Smooth muscle cell (in vitro differentiated cells): ENCODE data around the gene TRPM2. TPM values are rescaled to one million over a fixed set of nuclear protein-coding genes. Genes with fewer than 3 reads are reported as not detected.

Source experiments
- DNase-seq: peaks from one replicate; lab custom pipeline; 2025; ENCODE audit not compliant: unreplicated experiment; lab: John Stamatoyannopoulos, UW
- H2AFZ ChIP-seq: fragments of 200-600 bp; sonication (generic); 2 replicates; pipeline ENCODE4 v1.6.0; 2016; ENCODE audit warnings: antibody characterized with exemption, low read depth, mild to moderate bottlenecking
- H3F3A ChIP-seq: fragments of 200-600 bp; sonication (generic); 2 replicates; pipeline ENCODE4 v1.6.0; 2017; ENCODE audit warnings: antibody characterized with exemption, low read depth
- H3K27ac ChIP-seq: fragments of 200-600 bp; sonication (generic); 2 replicates; pipeline ENCODE4 v1.5.1; 2016; ENCODE audit warnings: low read depth, mild to moderate bottlenecking
- H3K27me3 ChIP-seq: fragments of 200-600 bp; sonication (generic); 2 replicates; pipeline ENCODE4 v1.6.1; 2016; ENCODE audit warnings: low read depth, mild to moderate bottlenecking
- H3K36me3 ChIP-seq: fragments of 200-600 bp; sonication (generic); 2 replicates; pipeline ENCODE4 v1.5.1; 2016; ENCODE audit warnings: low read depth
- H3K4me1 ChIP-seq: fragments of 200-600 bp; sonication (generic); 2 replicates; pipeline ENCODE4 v1.5.1; 2016; ENCODE audit warnings: low read depth
- H3K4me2 ChIP-seq: fragments of 200-600 bp; sonication (generic); 2 replicates; pipeline ENCODE4 v1.6.0; 2016; ENCODE audit warnings: mild to moderate bottlenecking
- H3K4me3 ChIP-seq: fragments of 200-600 bp; sonication (generic); 2 replicates; pipeline ENCODE4 v1.5.1; 2016; ENCODE audit warnings: mild to moderate bottlenecking
- H3K79me2 ChIP-seq: fragments of 200-600 bp; sonication (generic); 2 replicates; pipeline ENCODE4 v1.6.0; 2016; ENCODE audit warnings: low read depth, mild to moderate bottlenecking
- H3K9ac ChIP-seq: fragments of 200-600 bp; sonication (generic); 2 replicates; pipeline ENCODE4 v1.6.0; 2016; ENCODE audit warnings: low read depth
- H3K9me3 ChIP-seq: fragments of 200-600 bp; sonication (generic); replicated peaks from 2 replicates; pipeline ENCODE4 v1.5.1; 2016; ENCODE audit warnings: low read depth
- H4K20me1 ChIP-seq: fragments of 200-600 bp; sonication (generic); 2 replicates; pipeline ENCODE4 v1.6.0; 2016; ENCODE audit warnings: low read depth
- CTCF ChIP-seq: fragments of 200-600 bp; sonication (generic); IDR thresholded peaks from 2 replicates; pipeline ENCODE4 v1.5.1; 2017; ENCODE audit warnings: borderline replicate concordance, mild to moderate bottlenecking, antibody characterized with exemption; ENCODE audit not compliant: insufficient read depth, poor library complexity, severe bottlenecking
- WGBS: methylation state at CpG from one replicate; pipeline ENCODE4 v1.1.7; 2016; ENCODE audit warnings: low lambda C conversion rate; 5-methylcytosine and 5-hydroxymethylcytosine counted together
- polyA plus RNA-seq: library from polyadenylated mRNA; unstranded; fragments of >200 nt; fragmentation: Nextera tagmentation; extraction: Ambion mirVana; gene quantifications from 2 replicates; pipeline ENCODE4 v1.2.1, GENCODE V29; 2016
- total RNA-seq: library from RNA; depleted of rRNA; stranded (reverse); fragments of >200 nt; gene quantifications from 2 replicates; pipeline ENCODE4 v1.2.3, GENCODE V29; 2014

Gene TRPM2
- total and polyA plus RNA-seq, 2 experiments from 2014 or later: 0.31 TPM; not detected in 1

- H3K27ac ChIP-seq: no peak overlapping the region
- H2AFZ ChIP-seq: no peak overlapping the region
- H3K4me1 ChIP-seq: no peaks in the 10 kb centered on the region
- H3K79me2 ChIP-seq: no peaks in the 10 kb centered on the region
- H3K4me3 ChIP-seq: no peak overlapping the region
- H3K27me3 ChIP-seq: no peaks in the 10 kb centered on the region
- DNase-seq: no peak
- no peak overlapping the region for H3K4me2 ChIP-seq
- H4K20me1 ChIP-seq: no peaks in the 10 kb centered on the region
- 99% methylated on average over 19 of the region's 22 CpGs for WGBS
- H3K36me3 ChIP-seq: no peaks in the 10 kb centered on the region
- H3F3A ChIP-seq: no peaks in the 10 kb centered on the region
- H3K9me3 ChIP-seq: no peaks in the 10 kb centered on the region
- H3K9ac ChIP-seq: no peak overlapping the region
- TF ChIP-seq CTCF: no peak
Observed at GRCh38 chr21:44317871-44318270, 35.5 kb upstream of the TRPM2 start.

DNA sequence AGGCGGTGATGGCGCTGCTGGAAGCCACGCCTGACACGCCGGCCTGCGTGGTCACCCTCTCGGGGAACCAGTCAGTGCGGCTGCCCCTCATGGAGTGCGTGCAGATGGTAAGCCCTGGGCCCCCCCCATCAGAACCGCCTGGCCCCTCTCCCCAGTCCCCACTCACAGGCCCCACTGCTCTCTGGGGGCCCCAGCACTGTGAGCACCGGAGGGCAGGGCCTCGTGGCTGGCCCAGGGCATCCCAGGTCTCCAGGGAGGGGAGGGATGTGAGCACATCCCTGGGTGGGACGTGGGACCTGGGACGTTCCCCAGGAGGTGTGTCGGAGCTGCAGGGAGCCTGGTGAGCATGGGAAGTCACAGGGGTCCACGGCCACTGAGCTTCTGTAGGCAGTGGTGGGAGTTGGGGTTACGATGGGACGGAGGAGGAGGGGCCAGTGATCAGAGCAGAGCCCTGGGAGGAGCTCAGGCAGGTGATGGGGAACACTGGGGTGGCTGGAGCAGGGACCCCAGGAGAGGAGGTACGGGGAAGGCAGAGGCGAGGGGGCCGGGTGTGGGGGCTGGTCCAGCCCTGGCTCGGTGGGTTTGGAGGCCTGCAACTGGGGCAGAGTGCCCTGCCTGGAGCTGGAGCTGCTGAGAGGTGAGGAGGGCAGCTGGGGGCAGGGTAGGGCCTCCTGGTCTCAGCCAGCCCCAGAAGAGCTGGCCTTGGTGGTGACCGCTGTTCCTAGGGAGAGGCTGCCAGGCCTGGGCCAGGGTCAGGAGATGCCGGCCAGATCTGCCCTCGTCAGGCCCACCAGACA is 34.7 kb upstream of the TRPM2 start:
- no peaks in the 10 kb centered on the region for H3K27me3 ChIP-seq
- H3K79me2 ChIP-seq: no peaks in the 10 kb centered on the region
- H3K9ac ChIP-seq: no peak overlapping the region
- H3K4me2 ChIP-seq: no peak overlapping the region
- no peaks in the 10 kb centered on the region for H3K9me3 ChIP-seq
- H4K20me1 ChIP-seq: no peaks in the 10 kb centered on the region
- no peaks in the 10 kb centered on the region for H3K36me3 ChIP-seq
- no peak overlapping the region for H3K27ac ChIP-seq
- H2AFZ ChIP-seq: no peak overlapping the region
- no peak for DNase-seq
- H3K4me1 ChIP-seq: no peaks in the 10 kb centered on the region
- no peaks in the 10 kb centered on the region for H3F3A ChIP-seq
- 96% methylated on average over 14 of the region's 25 CpGs for WGBS
- no peak for TF ChIP-seq CTCF
- no peak overlapping the region for H3K4me3 ChIP-seq

- Histone ChIP-seq H3K9me3 (no peaks in the 10 kb centered on the region), H3K4me3 (no peak overlapping the region), H3K27ac (no peak overlapping the region), H3K79me2 (no peaks in the 10 kb centered on the region), H3F3A (no peaks in the 10 kb centered on the region), H4K20me1 (no peaks in the 10 kb centered on the region), H3K36me3 (no peaks in the 10 kb centered on the region), H2AFZ (no peak overlapping the region), H3K4me1 (no peaks in the 10 kb centered on the region), H3K9ac (no peak overlapping the region), H3K27me3 (no peaks in the 10 kb centered on the region), H3K4me2 (no peak overlapping the region)
- no peak for TF ChIP-seq CTCF
- DNase-seq: no peak
- WGBS: 98% methylated on average over 35 of the region's 35 CpGs
Observed at GRCh38 chr21:44319407-44320065, 33.9 kb upstream of the TRPM2 start.
